VCaP (cell line): ENCODE data around the gene TOGARAM2.

ENCODE experiments used
- H3K27ac ChIP-seq: fragments of 450-650 bp; 2 replicates; pipeline ENCODE4 v1.5.1; 2017
- TF ChIP-seq, protein P1 (sequence below): fragments of 450-650 bp; conservative IDR thresholded peaks from 2 replicates; pipeline ENCODE4 v1.5.1; 2017; ENCODE audit warnings: mild to moderate bottlenecking, moderate library complexity

TOGARAM2 gene

DNA sequence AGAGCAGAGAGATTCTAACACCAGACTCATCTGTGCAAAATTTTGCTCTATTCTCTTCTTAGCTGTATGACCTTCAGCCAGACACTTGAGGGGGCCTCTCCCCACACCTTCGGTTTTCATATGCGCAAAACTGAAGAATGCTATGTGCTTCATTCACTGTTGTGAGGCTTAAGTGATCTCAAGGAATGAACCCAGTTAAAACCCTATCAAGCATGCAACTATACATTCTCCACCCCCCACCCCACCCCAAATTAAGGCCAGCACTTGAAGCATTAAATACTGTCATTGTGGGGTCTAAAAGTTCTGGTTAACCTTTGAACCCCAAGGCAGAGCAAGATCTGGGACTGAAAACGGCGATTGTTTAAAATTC lies 83.2 kb downstream of the TOGARAM2 start:
- TF ChIP-seq, protein P1, sequence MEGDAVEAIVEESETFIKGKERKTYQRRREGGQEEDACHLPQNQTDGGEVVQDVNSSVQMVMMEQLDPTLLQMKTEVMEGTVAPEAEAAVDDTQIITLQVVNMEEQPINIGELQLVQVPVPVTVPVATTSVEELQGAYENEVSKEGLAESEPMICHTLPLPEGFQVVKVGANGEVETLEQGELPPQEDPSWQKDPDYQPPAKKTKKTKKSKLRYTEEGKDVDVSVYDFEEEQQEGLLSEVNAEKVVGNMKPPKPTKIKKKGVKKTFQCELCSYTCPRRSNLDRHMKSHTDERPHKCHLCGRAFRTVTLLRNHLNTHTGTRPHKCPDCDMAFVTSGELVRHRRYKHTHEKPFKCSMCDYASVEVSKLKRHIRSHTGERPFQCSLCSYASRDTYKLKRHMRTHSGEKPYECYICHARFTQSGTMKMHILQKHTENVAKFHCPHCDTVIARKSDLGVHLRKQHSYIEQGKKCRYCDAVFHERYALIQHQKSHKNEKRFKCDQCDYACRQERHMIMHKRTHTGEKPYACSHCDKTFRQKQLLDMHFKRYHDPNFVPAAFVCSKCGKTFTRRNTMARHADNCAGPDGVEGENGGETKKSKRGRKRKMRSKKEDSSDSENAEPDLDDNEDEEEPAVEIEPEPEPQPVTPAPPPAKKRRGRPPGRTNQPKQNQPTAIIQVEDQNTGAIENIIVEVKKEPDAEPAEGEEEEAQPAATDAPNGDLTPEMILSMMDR = no peak
- no peak overlapping the region for H3K27ac ChIP-seq

DNA sequence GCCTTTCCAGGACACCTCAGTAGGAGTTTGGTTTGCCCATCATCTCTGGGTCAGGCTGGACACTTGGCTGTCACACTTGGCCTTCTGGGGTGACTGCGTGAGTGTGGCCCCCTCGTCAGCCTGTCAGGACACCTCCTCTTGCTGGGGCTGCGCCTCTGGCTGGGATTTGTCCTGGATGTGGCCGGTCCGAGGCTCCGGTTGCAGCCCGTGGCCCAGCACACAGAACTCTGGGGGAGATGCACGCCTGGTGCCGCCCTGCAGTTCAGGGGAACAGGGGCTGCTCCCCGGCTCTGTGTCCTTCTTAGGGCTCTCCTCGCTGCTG lies 83.6 kb downstream of the TOGARAM2 start:
- TF ChIP-seq, protein P1 = no peak
- H3K27ac ChIP-seq = no peak overlapping the region

DNA sequence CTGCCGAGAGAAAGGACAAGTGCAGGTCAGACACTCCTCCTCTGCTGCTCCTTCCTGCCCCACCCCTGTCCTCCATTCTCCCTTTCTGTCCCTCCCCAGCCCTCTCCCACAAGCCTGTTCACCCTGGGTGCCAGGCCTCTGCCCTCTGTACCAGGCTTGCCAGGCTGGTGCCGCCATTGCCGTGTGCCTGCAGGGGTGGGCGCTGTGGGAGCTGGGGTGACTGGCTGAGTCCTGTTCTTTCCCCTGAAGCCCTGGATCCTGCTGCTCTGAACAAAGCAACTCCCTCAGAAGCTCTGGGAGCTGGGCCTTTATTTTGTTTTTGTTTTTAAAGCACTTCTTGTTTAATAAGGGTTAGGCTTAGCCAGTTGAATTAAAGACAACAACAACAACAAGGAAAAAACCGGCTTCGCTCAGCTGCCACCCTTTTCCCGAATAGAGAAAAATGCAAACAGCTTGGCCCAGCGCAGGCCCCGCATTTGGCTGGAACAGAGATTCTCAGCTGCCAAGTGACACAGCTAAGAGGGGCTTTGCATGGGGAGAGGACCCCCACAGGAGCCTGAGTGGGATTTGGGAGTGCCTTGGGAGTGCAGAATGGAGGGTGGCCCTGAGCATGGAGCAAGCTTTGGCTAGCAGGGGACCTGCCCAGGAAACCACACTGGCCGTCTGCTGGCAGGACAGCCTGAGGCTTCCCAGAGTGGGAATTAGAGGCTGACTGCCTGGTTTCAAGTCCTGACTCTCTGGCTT lies 84.1 kb downstream of the TOGARAM2 start:
- TF ChIP-seq, protein P1 = no peak
- no peak overlapping the region for H3K27ac ChIP-seq

DNA sequence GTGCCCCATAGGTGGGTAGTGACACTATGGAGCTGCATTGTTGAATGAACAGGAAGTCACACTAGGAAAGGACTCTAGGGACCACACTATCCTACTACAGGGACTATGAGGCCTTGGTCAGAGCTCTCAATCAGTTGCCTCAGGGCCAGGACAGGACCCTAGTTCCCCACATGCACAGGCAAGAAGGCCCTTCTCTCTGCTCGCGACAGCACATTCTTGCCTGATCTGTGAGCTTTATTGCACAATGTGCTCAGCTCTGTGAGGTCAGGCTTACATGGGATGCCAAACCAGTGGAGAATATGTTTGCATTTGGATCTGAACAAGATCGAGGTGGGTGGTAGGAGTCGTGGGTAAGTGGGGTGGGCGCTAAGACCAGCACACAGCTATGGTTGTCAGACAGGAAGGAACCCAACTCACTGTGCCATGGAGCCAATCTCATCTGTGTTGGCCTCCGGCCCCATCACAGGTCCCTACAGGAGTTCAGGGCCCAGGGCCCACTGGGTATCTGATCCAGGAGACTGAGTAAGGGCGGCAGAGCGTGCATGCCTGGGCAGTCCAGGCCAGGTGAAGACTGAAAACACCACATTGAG lies 85.3 kb downstream of the TOGARAM2 start:
- no peak overlapping the region for H3K27ac ChIP-seq
- TF ChIP-seq, protein P1 = no peak

DNA sequence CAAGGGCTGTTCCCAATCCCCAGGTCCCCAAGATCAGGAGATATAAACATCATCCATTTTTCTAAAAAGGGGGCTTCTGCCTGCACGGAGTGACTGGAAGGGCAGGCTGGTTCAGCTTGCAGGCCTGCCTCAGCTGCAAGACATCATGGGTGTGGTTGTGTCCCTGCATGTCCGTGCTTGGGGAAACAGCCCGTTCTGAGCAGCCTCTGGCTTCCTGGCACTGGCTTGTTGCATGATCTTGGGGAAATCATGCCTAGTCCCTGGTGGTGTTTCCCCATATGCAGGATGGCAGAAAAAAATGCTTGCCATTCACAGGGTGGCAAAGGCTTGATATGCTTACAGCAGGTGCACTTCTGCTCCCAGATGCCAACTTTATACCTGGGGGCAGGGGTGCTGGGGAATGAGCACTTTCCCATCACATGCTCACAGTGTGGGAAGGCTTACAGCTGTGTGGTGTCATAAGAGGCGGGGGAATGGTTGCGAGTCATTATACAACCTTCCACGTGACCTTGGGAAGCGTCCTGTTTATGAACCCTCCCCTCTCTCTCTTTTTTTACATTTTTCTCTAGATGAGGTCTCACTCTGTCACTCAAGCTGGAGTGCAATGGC lies 86.0 kb downstream of the TOGARAM2 start:
- H3K27ac ChIP-seq = no peak overlapping the region
- TF ChIP-seq, protein P1 = no peak

DNA sequence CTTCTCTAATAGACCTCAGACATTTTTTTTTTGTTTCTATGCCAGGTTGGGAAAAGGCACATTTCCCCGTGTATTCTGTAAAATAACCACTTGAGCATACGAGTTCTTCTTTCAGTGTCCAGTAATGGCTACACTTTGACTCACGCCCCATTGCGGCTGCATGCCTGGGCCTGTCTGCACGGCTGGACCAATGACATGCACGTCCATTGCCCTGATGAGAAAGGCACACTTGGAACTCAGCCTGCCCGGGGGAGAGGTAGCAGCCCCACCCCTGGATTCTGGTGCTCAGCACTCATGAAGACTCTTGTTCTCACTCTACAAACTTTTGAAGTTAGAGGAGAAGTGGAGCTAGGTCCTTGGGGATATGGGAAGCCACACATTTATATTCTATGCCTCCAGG lies 87.4 kb downstream of the TOGARAM2 start:
- H3K27ac ChIP-seq = no peak overlapping the region
- TF ChIP-seq, protein P1 = no peak

DNA sequence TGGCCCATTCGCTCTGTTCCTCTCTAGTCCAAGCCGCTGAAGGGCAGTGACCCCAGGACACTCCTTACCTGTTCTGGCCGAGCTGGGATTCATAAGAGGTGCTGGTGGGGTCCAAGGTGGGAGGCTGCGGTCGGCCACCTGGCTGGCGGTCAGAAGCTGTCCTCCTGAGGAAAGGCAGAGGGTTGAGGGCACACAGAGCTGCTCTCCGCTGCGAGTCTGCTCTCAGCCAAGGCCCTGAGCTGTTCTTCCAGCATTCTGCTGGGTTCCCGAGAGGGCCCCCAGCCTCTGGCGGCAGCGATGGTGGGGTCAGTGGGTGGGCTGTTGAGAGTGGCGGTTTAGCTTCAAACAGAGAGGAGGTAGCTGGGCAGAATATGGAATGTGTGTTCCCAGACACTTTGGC lies 89.4 kb downstream of the TOGARAM2 start:
- H3K27ac ChIP-seq = no peak overlapping the region
- TF ChIP-seq, protein P1 = no peak
